K562 (cell line): ENCODE measurements around the gene OGDH. TPM values are rescaled to one million over a fixed set of nuclear protein-coding genes. Genes with fewer than 3 reads are reported as not detected.

Experiments used
- ATAC-seq: fragments of 200-7000 bp; cut with Tn5 transposase; 3 replicates; pipeline ENCODE4 v1.9.1; 2020; ENCODE audit warnings: moderate library complexity
- BruUV-seq: library from RNA; stranded (reverse); fragments of 400-500 nt; replicated peaks from 2 replicates; lab custom pipeline; 2021; lab: Mats Ljungman, UMichigan
- CTCF ChIA-PET: fragments of 300-600 bp; formaldehyde crosslinking; extraction: SDS; loops from one replicate; lab custom pipeline; 2021; ENCODE audit warnings: low intra/inter-chr PET ratio; lab: Yijun Ruan, JAX
- POLR2A ChIA-PET: fragments of 300-600, 350-650 bp; sonication (Branson Sonifier 250); formaldehyde crosslinking; extraction: SDS; loops from one replicate; lab custom pipeline; 2021; ENCODE audit warnings: antibody characterized with exemption, inconsistent platforms; lab: Yijun Ruan, JAX
- DNase-seq, 4 experiments: peaks; one replicate each; pipeline versions ENCODE4 v3.0.0 to v3.0.0-alpha.2; 2011 to 2018; ENCODE audit warnings: low spot score in 3 of 4, mixed read lengths in 3 of 4; ENCODE audit errors: extremely low read depth in 1 of 4
- FAIRE-seq: peaks from 2 replicates; lab custom pipeline; 2011; peaks lifted over from hg19 to GRCh38; lab: Jason Lieb, UNC
- H2AFZ ChIP-seq: 2 replicates; pipeline ENCODE4 v1.6.0; 2011; ENCODE audit warnings: low read depth, low read length, control low read depth, inconsistent platforms
- H3K27ac ChIP-seq: fragments of 200-600 bp; 3 replicates; pipeline ENCODE4 v1.8.0; 2011; ENCODE audit warnings: low read depth, mild to moderate bottlenecking, control low read depth, inconsistent platforms, low read length, moderate library complexity, mixed read lengths; ENCODE audit errors: extremely low read depth
- H3K27me3 ChIP-seq, 2 experiments: fragments of 300-600 bp in 1 of 2; 2 replicates in 1 of 2; 3 replicates in 1 of 2; pipeline versions ENCODE4 v1.6.0 to v1.8.0; 2011; ENCODE audit warnings: inconsistent platforms in 2 of 2, low read length in 2 of 2, mild to moderate bottlenecking in 1 of 2, mixed read lengths in 1 of 2, moderate library complexity in 1 of 2; ENCODE audit not compliant: control insufficient read depth in 2 of 2, insufficient read depth in 2 of 2
- H3K36me3 ChIP-seq: fragments of 300-600 bp; 3 replicates; pipeline ENCODE4 v1.8.0; 2011; ENCODE audit warnings: mild to moderate bottlenecking, low read length, inconsistent platforms; ENCODE audit not compliant: control insufficient read depth, insufficient read depth
- H3K4me1 ChIP-seq, 2 experiments: fragments of 200-600 bp in 1 of 2; replicated peaks in 1 of 2; 2 replicates in 1 of 2; 3 replicates in 1 of 2; pipeline versions ENCODE4 v1.5.1 to v1.8.0; 2011; ENCODE audit warnings: inconsistent platforms in 2 of 2, low read length in 2 of 2, mild to moderate bottlenecking in 1 of 2, mixed read lengths in 1 of 2, moderate library complexity in 1 of 2; ENCODE audit not compliant: control insufficient read depth in 2 of 2, insufficient read depth in 2 of 2
- H3K4me2 ChIP-seq: 2 replicates; pipeline ENCODE4 v1.6.1; 2011; ENCODE audit warnings: low read length, control low read depth, inconsistent platforms, mixed read lengths; ENCODE audit not compliant: insufficient read depth
- H3K4me3 ChIP-seq: fragments of 200-600 bp; sonication (generic), shearing (Covaris generic); 2 replicates; pipeline ENCODE4 v1.5.1; 2016; ENCODE audit warnings: control low read depth, inconsistent platforms
- H3K79me2 ChIP-seq: fragments of 200-600 bp; 3 replicates; pipeline ENCODE4 v1.8.0; 2011; ENCODE audit warnings: low read length, inconsistent platforms; ENCODE audit not compliant: control insufficient read depth, insufficient read depth
- H3K9ac ChIP-seq, 2 experiments: 2 replicates each; pipeline versions ENCODE4 v1.6.0 to v1.6.1; 2011; ENCODE audit warnings: low read depth in 2 of 2, low read length in 2 of 2, control low read depth in 1 of 2, inconsistent platforms in 1 of 2, mild to moderate bottlenecking in 1 of 2, mixed read lengths in 1 of 2; ENCODE audit not compliant: insufficient read depth in 1 of 2
- H3K9me1 ChIP-seq: one replicate; pipeline ENCODE4 v1.6.0; 2011; ENCODE audit warnings: inconsistent platforms, mild to moderate bottlenecking, low read length, moderate library complexity; ENCODE audit not compliant: control insufficient read depth, insufficient read depth
- H3K9me3 ChIP-seq: replicated peaks from 2 replicates; pipeline ENCODE4 v1.5.1; 2011; ENCODE audit warnings: low read depth, low read length, inconsistent platforms; ENCODE audit not compliant: control insufficient read depth, insufficient read depth
- H4K20me1 ChIP-seq: replicated peaks from 2 replicates; pipeline ENCODE4 v1.6.1; 2011; ENCODE audit warnings: low read length, inconsistent platforms, mixed read lengths; ENCODE audit not compliant: control insufficient read depth, insufficient read depth
- CAMTA2 ChIP-seq: fragments of 250-450 bp; sonication (Bioruptor Pico); conservative IDR thresholded peaks from 2 replicates; pipeline ENCODE4 v1.5.1; 2022
- NFE2L1 ChIP-seq: fragments of 450-650 bp; IDR thresholded peaks from 2 replicates; pipeline ENCODE4 v1.6.1; 2016; ENCODE audit warnings: missing genetic modification characterization, low read depth, mild to moderate bottlenecking, missing compliant biosample characterization, moderate library complexity, borderline replicate concordance
- STAG1 ChIP-seq: sonication (generic); formaldehyde crosslinking; IDR thresholded peaks from 2 replicates; pipeline ENCODE4 v1.5.0; 2020; ENCODE audit warnings: missing genetic modification reagents, borderline replicate concordance
- TBP ChIP-seq: optimal IDR thresholded peaks from 2 replicates; pipeline ENCODE3; 2011; ENCODE audit warnings: low read depth, low read length, improper control_type of control experiment
- ZBED1 ChIP-seq: IDR thresholded peaks from 2 replicates; pipeline ENCODE4 v1.6.1; 2014
- ZNF140 ChIP-seq: fragments of 250-450 bp; sonication (Bioruptor Pico); IDR thresholded peaks from 2 replicates; pipeline ENCODE4 v1.8.0; 2021; ENCODE audit warnings: moderate library complexity, mild to moderate bottlenecking, inconsistent platforms
- ZNF175 ChIP-seq: fragments of 200-800 bp; sonication (Bioruptor generic); IDR thresholded peaks from 2 replicates; pipeline ENCODE4 v1.6.1; 2016; ENCODE audit warnings: low read depth, mild to moderate bottlenecking, missing genetic modification characterization, missing compliant biosample characterization
- ZNF436 ChIP-seq: fragments of 250-450, 450-650 bp; sonication (Bioruptor Pico); formaldehyde crosslinking; IDR thresholded peaks from 2 replicates; pipeline ENCODE4 v1.7.0; 2020; ENCODE audit warnings: mild to moderate bottlenecking
- WGBS: fragments of 100-300 bp; shearing (Covaris generic); methylation state at CpG from one replicate; pipeline ENCODE4 v1.1.6; 2016; ENCODE audit warnings: low coverage, mixed read lengths; ENCODE audit not compliant: insufficient coverage; ENCODE audit errors: missing lambda C conversion rate; 5-methylcytosine and 5-hydroxymethylcytosine counted together
- in situ Hi-C: fragments of 300-500 bp; cut with MboI; formaldehyde crosslinking; loops from 4 replicates; pipeline ENCODE4 v1.15.0; 2018; ENCODE audit warnings: inconsistent platforms, mixed read lengths
- intact Hi-C: fragments of 100-400 bp; cut with micrococcal nuclease; formaldehyde crosslinking; loops from 2 replicates; pipeline ENCODE4 v1.14.2; 2022
- polyA plus RNA-seq, 8 experiments: library from polyadenylated mRNA; depleted of rRNA in 4 of 8; stranded (reverse) in 5 of 8; unstranded in 3 of 8; fragments of >200 nt; fragmentation: Nextera tagmentation in 2 of 8; fragmentation: Illumina TruSeq in 1 of 8; extraction: Ambion mirVana in 2 of 8; extraction: Trizol in 1 of 8; gene quantifications; 2 replicates each; pipeline versions ENCODE4 v1.2.1 to v1.2.3, GENCODE V29; 2011 to 2014; ENCODE audit warnings: inconsistent platforms in 1 of 8, missing spikeins in 1 of 8
- total RNA-seq, 7 experiments: library from RNA; depleted of rRNA in 6 of 7; stranded (reverse); fragments of >200 nt in 6 of 7; fragmentation: Illumina TruSeq in 2 of 7; extraction: Trizol in 2 of 7; gene quantifications; 2 replicates each; pipeline versions ENCODE4 v1.2.1 to v1.2.3, GENCODE V29; 2011 to 2021; ENCODE audit warnings: low replicate concordance in 1 of 7
- TF ChIP-seq, protein P1 (sequence below): fragments of 450-650 bp; formaldehyde crosslinking; IDR thresholded peaks from 2 replicates; pipeline ENCODE4 v1.4.0; 2022; ENCODE audit warnings: missing genetic modification characterization
- TF ChIP-seq, protein P2 (sequence below), 2 experiments: fragments of 450-650 bp; IDR thresholded peaks; 2 replicates each; pipeline ENCODE4 v1.6.1; 2016; ENCODE audit warnings: mild to moderate bottlenecking in 2 of 2, borderline replicate concordance in 1 of 2, low read depth in 1 of 2, moderate library complexity in 1 of 2
- TF ChIP-seq, protein P3 (sequence below): fragments of 450-650 bp; IDR thresholded peaks from 2 replicates; pipeline ENCODE4 v1.7.1; 2018; ENCODE audit warnings: mild to moderate bottlenecking, low read depth; ENCODE audit not compliant: partially characterized antibody

The OGDH gene
- total and polyA plus RNA-seq, 9 of the 15 experiments (the other 6 are each of a cell fraction or from before 2014, with no cell fraction given) = 3.1 to 80.3 (median 23.5) TPM

DNA sequence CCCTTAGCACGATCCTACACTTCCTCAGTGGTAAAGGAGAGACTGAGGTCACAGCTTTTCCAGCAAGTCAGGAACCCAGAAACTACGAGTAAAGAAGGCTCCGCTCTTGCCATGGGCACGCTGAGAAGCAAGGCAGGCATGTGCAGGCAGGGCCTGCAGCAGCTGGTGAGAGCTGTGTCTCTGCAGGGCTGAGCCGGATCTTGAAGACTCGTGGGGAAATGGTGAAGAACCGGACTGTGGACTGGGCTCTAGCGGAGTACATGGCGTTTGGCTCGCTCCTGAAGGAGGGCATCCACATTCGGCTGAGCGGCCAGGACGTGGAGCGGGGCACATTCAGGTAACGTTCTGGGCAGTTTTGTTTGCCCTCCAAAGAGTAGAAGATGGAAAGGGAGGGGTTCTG is 90.3 kb downstream of the OGDH start:
- Histone ChIP-seq H3K4me1 (peaks cover 0 to 4% of the 10 kb centered on the region in 2 experiments; a peak in 1 of 5 replicates), H3K9ac (no peak overlapping the region), H3K9me1 (no peaks in the 10 kb centered on the region), H3K79me2 (no peaks in the 10 kb centered on the region), H3K36me3 (peaks cover 80% of the 10 kb centered on the region), H4K20me1 (no peaks in the 10 kb centered on the region), H2AFZ (no peak overlapping the region), H3K27me3 (no peaks in the 10 kb centered on the region), H3K27ac (no peak overlapping the region), H3K9me3 (no peaks in the 10 kb centered on the region; the same call in 1 of the 2 replicates), H3K4me3 (no peak overlapping the region), H3K4me2 (no peak overlapping the region)
- BruUV-seq = no TSS peak
- FAIRE-seq (no peak), ATAC-seq (no peak), DNase-seq (no peak)
- over 99% methylated on average over 13 of the region's 15 CpGs for WGBS
- ChIA-PET POLR2A (no interaction called here), CTCF (no interaction called here)
- in situ Hi-C loops (no loop called here), intact Hi-C loops (no loop called here)
- TF ChIP-seq ZBED1 = no peak
- TF ChIP-seq, protein P1, sequence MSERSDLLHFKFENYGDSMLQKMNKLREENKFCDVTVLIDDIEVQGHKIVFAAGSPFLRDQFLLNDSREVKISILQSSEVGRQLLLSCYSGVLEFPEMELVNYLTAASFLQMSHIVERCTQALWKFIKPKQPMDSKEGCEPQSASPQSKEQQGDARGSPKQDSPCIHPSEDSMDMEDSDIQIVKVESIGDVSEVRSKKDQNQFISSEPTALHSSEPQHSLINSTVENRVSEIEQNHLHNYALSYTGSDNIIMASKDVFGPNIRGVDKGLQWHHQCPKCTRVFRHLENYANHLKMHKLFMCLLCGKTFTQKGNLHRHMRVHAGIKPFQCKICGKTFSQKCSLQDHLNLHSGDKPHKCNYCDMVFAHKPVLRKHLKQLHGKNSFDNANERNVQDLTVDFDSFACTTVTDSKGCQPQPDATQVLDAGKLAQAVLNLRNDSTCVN = no peak
- no peak for TF ChIP-seq CAMTA2 (CRISPR knock-in tag)
- no peak for TF ChIP-seq ZNF175 (CRISPR knock-in tag)
- no peak for TF ChIP-seq ZNF140
- TF ChIP-seq, protein P2, sequence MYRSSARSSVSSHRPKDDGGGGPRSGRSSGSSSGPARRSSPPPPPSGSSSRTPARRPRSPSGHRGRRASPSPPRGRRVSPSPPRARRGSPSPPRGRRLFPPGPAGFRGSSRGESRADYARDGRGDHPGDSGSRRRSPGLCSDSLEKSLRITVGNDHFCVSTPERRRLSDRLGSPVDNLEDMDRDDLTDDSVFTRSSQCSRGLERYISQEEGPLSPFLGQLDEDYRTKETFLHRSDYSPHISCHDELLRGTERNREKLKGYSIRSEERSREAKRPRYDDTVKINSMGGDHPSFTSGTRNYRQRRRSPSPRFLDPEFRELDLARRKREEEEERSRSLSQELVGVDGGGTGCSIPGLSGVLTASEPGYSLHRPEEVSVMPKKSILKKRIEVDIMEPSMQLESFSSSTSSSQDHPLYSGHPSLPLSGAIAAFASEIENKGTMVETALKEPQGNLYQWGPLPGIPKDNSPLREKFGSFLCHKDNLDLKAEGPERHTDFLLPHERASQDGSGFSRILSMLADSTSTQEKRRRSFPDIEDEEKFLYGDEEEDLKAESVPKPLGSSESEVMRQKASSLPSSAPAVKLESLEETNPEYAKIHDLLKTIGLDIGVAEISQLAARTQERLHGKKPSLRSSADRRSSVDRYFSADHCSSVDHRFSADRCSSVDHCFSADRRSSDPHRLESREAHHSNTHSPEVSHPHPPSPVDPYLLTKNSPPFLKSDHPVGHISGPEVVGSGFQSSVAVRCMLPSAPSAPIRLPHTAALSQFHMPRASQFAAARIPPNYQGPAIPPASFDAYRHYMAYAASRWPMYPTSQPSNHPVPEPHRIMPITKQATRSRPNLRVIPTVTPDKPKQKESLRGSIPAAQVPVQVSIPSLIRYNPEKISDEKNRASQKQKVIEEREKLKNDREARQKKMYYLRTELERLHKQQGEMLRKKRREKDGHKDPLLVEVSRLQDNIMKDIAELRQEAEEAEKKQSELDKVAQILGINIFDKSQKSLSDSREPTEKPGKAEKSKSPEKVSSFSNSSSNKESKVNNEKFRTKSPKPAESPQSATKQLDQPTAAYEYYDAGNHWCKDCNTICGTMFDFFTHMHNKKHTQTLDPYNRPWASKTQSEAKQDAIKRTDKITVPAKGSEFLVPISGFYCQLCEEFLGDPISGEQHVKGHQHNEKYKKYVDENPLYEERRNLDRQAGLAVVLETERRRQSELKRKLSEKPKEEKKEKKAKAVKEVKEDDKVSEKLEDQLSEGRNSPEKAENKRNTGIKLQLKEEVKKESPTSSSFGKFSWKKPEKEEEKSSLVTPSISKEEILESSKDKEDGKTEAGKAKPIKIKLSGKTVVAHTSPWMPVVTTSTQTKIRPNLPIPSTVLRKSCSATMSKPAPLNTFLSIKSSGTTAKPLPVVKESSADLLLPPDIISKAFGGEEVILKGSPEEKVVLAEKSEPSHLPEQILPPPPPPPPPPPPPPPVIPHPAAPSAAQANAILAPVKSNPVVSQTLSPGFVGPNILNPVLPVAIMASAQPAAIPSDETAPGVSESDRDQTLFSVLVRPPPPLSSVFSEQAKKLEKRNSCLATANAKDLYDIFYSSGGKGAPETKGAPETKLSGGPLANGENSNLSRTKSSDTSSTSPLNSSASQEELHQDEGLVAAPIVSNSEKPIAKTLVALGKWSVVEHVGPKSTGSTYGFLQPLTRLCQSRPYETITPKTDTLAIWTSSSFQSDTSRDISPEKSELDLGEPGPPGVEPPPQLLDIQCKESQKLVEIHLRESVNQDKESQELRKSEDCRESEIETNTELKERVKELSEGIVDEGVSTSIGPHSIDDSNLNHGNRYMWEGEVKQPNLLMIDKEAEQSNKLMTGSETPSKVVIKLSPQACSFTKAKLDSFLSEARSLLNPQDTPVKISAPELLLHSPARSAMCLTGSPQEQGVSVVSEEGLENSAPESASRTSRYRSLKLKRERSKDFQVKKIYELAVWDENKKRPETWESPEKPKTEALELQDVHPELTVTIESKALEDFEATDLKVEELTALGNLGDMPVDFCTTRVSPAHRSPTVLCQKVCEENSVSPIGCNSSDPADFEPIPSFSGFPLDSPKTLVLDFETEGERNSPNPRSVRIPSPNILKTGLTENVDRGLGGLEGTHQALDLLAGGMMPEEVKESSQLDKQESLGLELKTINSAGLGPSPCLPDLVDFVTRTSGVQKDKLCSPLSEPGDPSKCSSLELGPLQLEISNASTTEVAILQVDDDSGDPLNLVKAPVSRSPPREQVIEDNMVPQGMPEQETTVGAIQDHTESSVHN (IDR thresholded peaks at IDR 0.05; ENCODE audit: borderline replicate concordance in 1 of 2, low read depth in 1 of 2) = no peak
- no peak for TF ChIP-seq NFE2L1 (tag)
- no peak for TF ChIP-seq STAG1 (CRISPR knock-in tag)
- no peak for TF ChIP-seq TBP
- TF ChIP-seq ZNF436 = no peak
- TF ChIP-seq, protein P3, sequence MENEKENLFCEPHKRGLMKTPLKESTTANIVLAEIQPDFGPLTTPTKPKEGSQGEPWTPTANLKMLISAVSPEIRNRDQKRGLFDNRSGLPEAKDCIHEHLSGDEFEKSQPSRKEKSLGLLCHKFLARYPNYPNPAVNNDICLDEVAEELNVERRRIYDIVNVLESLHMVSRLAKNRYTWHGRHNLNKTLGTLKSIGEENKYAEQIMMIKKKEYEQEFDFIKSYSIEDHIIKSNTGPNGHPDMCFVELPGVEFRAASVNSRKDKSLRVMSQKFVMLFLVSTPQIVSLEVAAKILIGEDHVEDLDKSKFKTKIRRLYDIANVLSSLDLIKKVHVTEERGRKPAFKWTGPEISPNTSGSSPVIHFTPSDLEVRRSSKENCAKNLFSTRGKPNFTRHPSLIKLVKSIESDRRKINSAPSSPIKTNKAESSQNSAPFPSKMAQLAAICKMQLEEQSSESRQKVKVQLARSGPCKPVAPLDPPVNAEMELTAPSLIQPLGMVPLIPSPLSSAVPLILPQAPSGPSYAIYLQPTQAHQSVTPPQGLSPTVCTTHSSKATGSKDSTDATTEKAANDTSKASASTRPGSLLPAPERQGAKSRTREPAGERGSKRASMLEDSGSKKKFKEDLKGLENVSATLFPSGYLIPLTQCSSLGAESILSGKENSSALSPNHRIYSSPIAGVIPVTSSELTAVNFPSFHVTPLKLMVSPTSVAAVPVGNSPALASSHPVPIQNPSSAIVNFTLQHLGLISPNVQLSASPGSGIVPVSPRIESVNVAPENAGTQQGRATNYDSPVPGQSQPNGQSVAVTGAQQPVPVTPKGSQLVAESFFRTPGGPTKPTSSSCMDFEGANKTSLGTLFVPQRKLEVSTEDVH = no peak
